Ovary (tissue), 9 donors: ENCODE results near the gene GIMD1. TPM values are rescaled to one million over a fixed set of nuclear protein-coding genes. Genes with fewer than 3 reads are reported as not detected.

Experiments
- DNase-seq, 5 donors: peaks; one replicate each; pipeline ENCODE4 v3.0.0-alpha.2; 2019 to 2020
- H3K27ac ChIP-seq, 2 donors: fragments of 200-600 bp; one replicate each; pipeline versions ENCODE4 v1.5.1 to v1.8.0; 2019 to 2022
- H3K27me3 ChIP-seq: fragments of 200-600 bp; one replicate; pipeline ENCODE4 v1.8.0; 2022
- H3K36me3 ChIP-seq: fragments of 200-600 bp; sonication (generic); one replicate; pipeline ENCODE4 v1.5.1; 2019
- H3K4me1 ChIP-seq: one replicate; pipeline ENCODE4 v1.8.1; 2013; ENCODE audit warnings: mild to moderate bottlenecking, moderate library complexity; ENCODE audit not compliant: insufficient read depth
- H3K4me3 ChIP-seq: fragments of 200-600 bp; sonication (generic); one replicate; pipeline ENCODE4 v1.5.1; 2017
- H3K9me3 ChIP-seq, 2 donors: fragments of 200-600 bp in 1 of 2; sonication (generic) in 1 of 2; one replicate each; pipeline versions ENCODE4 v1.5.1 to v1.8.1; 2013 to 2019; ENCODE audit warnings: mild to moderate bottlenecking in 1 of 2, moderate library complexity in 1 of 2
- CTCF ChIP-seq, 3 donors: fragments of 450-650 bp in 2 of 3; fragments of 200-600 bp in 1 of 3; IDR thresholded peaks; one replicate each; pipeline versions ENCODE4 v1.5.1 to v1.8.0; 2016 to 2022; ENCODE audit warnings: antibody characterized with exemption in 3 of 3, mild to moderate bottlenecking in 1 of 3
- EP300 ChIP-seq: sonication (generic); formaldehyde crosslinking; IDR thresholded peaks from one replicate; pipeline ENCODE4 v1.6.1; 2017; ENCODE audit warnings: antibody characterized with exemption
- POLR2A ChIP-seq: fragments of 450-650 bp; IDR thresholded peaks from one replicate; pipeline ENCODE4 v1.6.1; 2017; ENCODE audit warnings: antibody characterized with exemption, mild to moderate bottlenecking, moderate library complexity
- WGBS, 3 donors: extraction: QIAGEN DNeasy Blood & Tissue Kit in 1 of 3; methylation state at CpG; one replicate each; pipeline versions ENCODE4 v1.1.5 to v1.1.7; 2013 to 2017; 5-methylcytosine and 5-hydroxymethylcytosine counted together
- intact Hi-C, 4 donors: fragments of 100-400 bp; cut with DNase I; formaldehyde crosslinking; loops; one replicate each; pipeline versions ENCODE4 v1.11.0 to v1.15.1; 2022 to 2023
- polyA plus RNA-seq, 2 donors: library from polyadenylated mRNA; stranded (reverse); fragments of 200-250 nt in 1 of 2; fragments of 350-450 nt in 1 of 2; fragmentation: Illumina TruSeq in 1 of 2; extraction: RNeasy Lipid Tissue Mini Kit (QIAGEN cat#74804) in 1 of 2; gene quantifications; one replicate each; pipeline ENCODE4 v1.2.3, GENCODE V29; 2013 to 2014
- total RNA-seq, 7 donors: library from RNA; depleted of rRNA in 2 of 7; stranded (reverse); fragments of >200 nt in 2 of 7; fragmentation: NEBNext Ultra II Directional in 3 of 7; extraction: Animal tissue kit (Norgen Biotek cat#: 25700) in 3 of 7; gene quantifications; one replicate each; pipeline versions ENCODE4 v1.1.0 to v1.2.4, GENCODE V29; 2016 to 2023
- donor health status: DM: no; HTN: no; CAD: no; lungs with moderate emphysema.
- donor health status: DM: no; HTN: no; CAD: no.
- donor health status: Bipolar disorder and iron deficiency.
- donor health status: DM: yes; HTN: yes; CAD: no.
- donor health status: DM: no; HTN: no; CAD: no.
- donor health status: DM: yes; HTN: yes; CAD: no.

GIMD1 gene
- total and polyA plus RNA-seq, 9 donors = not detected

GRCh38 chr4:106367072-106367471, 1.5 kb downstream of the GIMD1 start:
- intact Hi-C loops = no loop called here
- H3K27ac ChIP-seq = no peak overlapping the region
- TF ChIP-seq POLR2A (no peak), EP300 (no peak), CTCF (IDR thresholded peaks at IDR 0.05) (no peak)
- DNase-seq = no peak
- H3K36me3 ChIP-seq = no peaks in the 10 kb centered on the region
- H3K4me3 ChIP-seq = no peak overlapping the region
- H3K4me1 ChIP-seq = no peaks in the 10 kb centered on the region
- no peaks in the 10 kb centered on the region for H3K27me3 ChIP-seq
- WGBS, 3 donors = 92 to 95% (median 93%) methylated on average over 5 of the region's 5 CpGs
- H3K9me3 ChIP-seq = no peaks in the 10 kb centered on the region

GRCh38 chr4:106366026-106366425, 2.6 kb downstream of the GIMD1 start:
- TF ChIP-seq CTCF (IDR thresholded peaks at IDR 0.05) = no peak
- TF ChIP-seq EP300 = no peak
- TF ChIP-seq POLR2A = no peak
- no peak for DNase-seq
- no peaks in the 10 kb centered on the region for H3K4me1 ChIP-seq
- H3K9me3 ChIP-seq = no peaks in the 10 kb centered on the region
- intact Hi-C loops = no loop called here
- no peak overlapping the region for H3K27ac ChIP-seq
- no peak overlapping the region for H3K4me3 ChIP-seq
- H3K27me3 ChIP-seq = no peaks in the 10 kb centered on the region
- no peaks in the 10 kb centered on the region for H3K36me3 ChIP-seq

- no peak for TF ChIP-seq EP300
- no peak for TF ChIP-seq POLR2A
- TF ChIP-seq CTCF (IDR thresholded peaks at IDR 0.05) = no peak
- intact Hi-C loops = no loop called here
- H3K36me3 ChIP-seq = no peaks in the 10 kb centered on the region
- 85 to 88% (median 87%) methylated on average over 1 of the region's 1 CpG for WGBS, 3 donors
- no peak for DNase-seq
- H3K9me3 ChIP-seq = no peaks in the 10 kb centered on the region
- H3K4me1 ChIP-seq = no peaks in the 10 kb centered on the region
- H3K27ac ChIP-seq = no peak overlapping the region
- no peak overlapping the region for H3K4me3 ChIP-seq
- no peaks in the 10 kb centered on the region for H3K27me3 ChIP-seq
These were observed 3.0 kb downstream of the GIMD1 start for GRCh38 chr4:106365613-106366012.

GRCh38 chr4:106364282-106364681, 4.3 kb downstream of the GIMD1 start:
- H3K4me1 ChIP-seq = no peaks in the 10 kb centered on the region
- no peaks in the 10 kb centered on the region for H3K27me3 ChIP-seq
- 86 to 95% (median 90%) methylated on average over 1 of the region's 1 CpG for WGBS, 3 donors
- DNase-seq = no peak
- H3K36me3 ChIP-seq = no peaks in the 10 kb centered on the region
- no peak overlapping the region for H3K4me3 ChIP-seq
- no peak for TF ChIP-seq POLR2A
- TF ChIP-seq EP300 = no peak
- TF ChIP-seq CTCF (IDR thresholded peaks at IDR 0.05) = no peak
- H3K9me3 ChIP-seq = no peaks in the 10 kb centered on the region
- no peak overlapping the region for H3K27ac ChIP-seq
- intact Hi-C loops = no loop called here
